Left colon (tissue), 2 donors: Measurements from ENCODE around the gene CRYBB1. TPM values are rescaled to one million over a fixed set of nuclear protein-coding genes. Genes with fewer than 3 reads are reported as not detected.

Experiments
- microRNA-seq, 2 donors: library from miRNA; unstranded; fragments of <30 nt; microRNA quantifications; one replicate each; pipeline versions ENCODE4 v1.1.0 to v1.2.0, GENCODE V29; 2020
- total RNA-seq, 2 donors: library from RNA; stranded (reverse); fragmentation: NEBNext Ultra II Directional; extraction: Animal tissue kit (Norgen Biotek cat#: 25700); gene quantifications; one replicate each; pipeline ENCODE4 v1.2.1, GENCODE V29; 2021
- donor health status: DM: no; HTN: no; CAD: no.
- donor health status: DM: yes; HTN: yes; CAD: no.

Gene CRYBB1
- total RNA-seq, 2 donors from 2014 or later = 0.36 TPM; not detected in 1

Small RNA genes within 50 kb of the gene (microRNA-seq; reads per million reads assigned to microRNA genes)
- gene MIR548J = 4.1 to 7.5 reads per million in 2 donors

Other genes starting within 250 kb of the CRYBB1 start
- 1 to 10 TPM; 7.0 to 7.1 TPM for gene ASPHD2, start 188.8 kb downstream of the CRYBB1 start, total RNA-seq
- gene HPS4, start 134.2 kb downstream of the CRYBB1 start, total RNA-seq = 10 to 100 TPM; 21.9 to 26.9 TPM
- 10 to 100 TPM; 12.5 to 12.8 TPM for gene SRRD, start 134.2 kb downstream of the CRYBB1 start, total RNA-seq
- 10 to 100 TPM; 27.9 to 30.7 TPM for gene TFIP11, start 105.6 kb downstream of the CRYBB1 start, total RNA-seq
- gene TPST2, start 27.9 kb downstream of the CRYBB1 start, total RNA-seq = 10 to 100 TPM; 15.5 to 15.7 TPM
- not detected for gene CRYBA4, start 3.9 kb upstream of the CRYBB1 start, total RNA-seq
- 1 to 10 TPM; 2.2 to 2.9 TPM for gene MIAT, start 39.6 kb upstream of the CRYBB1 start, total RNA-seq